Upper lobe of left lung (tissue), 4 donors: Measurements from ENCODE around the gene THBD.

Source experiments
- EP300 ChIP-seq, 4 donors: sonication (generic); formaldehyde crosslinking; IDR thresholded peaks; one replicate each; pipeline ENCODE4 v1.5.1; 2017; ENCODE audit warnings: antibody characterized with exemption in 4 of 4, control low read depth in 2 of 4
- POLR2A ChIP-seq, 4 donors: fragments of 450-650 bp; IDR thresholded peaks; one replicate each; pipeline ENCODE4 v1.5.1; 2016 to 2017; ENCODE audit warnings: antibody characterized with exemption in 4 of 4, mild to moderate bottlenecking in 2 of 4
- POLR2AphosphoS5 ChIP-seq, 2 donors: sonication (generic); formaldehyde crosslinking; IDR thresholded peaks; one replicate each; pipeline ENCODE4 v1.5.1; 2017; ENCODE audit warnings: antibody characterized with exemption in 2 of 2
- TF ChIP-seq, protein P1 (sequence below), 6 experiments: fragments of 450-650 bp in 4 of 6; fragments of 200-600 bp in 2 of 6; sonication (generic) in 2 of 6; IDR thresholded peaks; one replicate each; pipeline ENCODE4 v1.5.1; 2016 to 2019; ENCODE audit warnings: antibody characterized with exemption in 6 of 6

GRCh38 chr20:23086056-23086566 is 36.6 kb upstream of the THBD start, which contains the start of gene CD93:
- TF ChIP-seq, protein P1, sequence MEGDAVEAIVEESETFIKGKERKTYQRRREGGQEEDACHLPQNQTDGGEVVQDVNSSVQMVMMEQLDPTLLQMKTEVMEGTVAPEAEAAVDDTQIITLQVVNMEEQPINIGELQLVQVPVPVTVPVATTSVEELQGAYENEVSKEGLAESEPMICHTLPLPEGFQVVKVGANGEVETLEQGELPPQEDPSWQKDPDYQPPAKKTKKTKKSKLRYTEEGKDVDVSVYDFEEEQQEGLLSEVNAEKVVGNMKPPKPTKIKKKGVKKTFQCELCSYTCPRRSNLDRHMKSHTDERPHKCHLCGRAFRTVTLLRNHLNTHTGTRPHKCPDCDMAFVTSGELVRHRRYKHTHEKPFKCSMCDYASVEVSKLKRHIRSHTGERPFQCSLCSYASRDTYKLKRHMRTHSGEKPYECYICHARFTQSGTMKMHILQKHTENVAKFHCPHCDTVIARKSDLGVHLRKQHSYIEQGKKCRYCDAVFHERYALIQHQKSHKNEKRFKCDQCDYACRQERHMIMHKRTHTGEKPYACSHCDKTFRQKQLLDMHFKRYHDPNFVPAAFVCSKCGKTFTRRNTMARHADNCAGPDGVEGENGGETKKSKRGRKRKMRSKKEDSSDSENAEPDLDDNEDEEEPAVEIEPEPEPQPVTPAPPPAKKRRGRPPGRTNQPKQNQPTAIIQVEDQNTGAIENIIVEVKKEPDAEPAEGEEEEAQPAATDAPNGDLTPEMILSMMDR (IDR thresholded peaks at IDR 0.05): no peak
- peak; percentile 71 to 85 for TF ChIP-seq POLR2AphosphoS5 (IDR thresholded peaks at IDR 0.05)
- TF ChIP-seq POLR2A (IDR thresholded peaks at IDR 0.05): peak in 2 of 4 donors; percentile 67 to 70
- peak in 1 of 4 donors; percentile 40 for TF ChIP-seq EP300 (IDR thresholded peaks at IDR 0.05)
